T-helper 9 cell (primary cell): ENCODE data around the gene MMAA.
"Not testable (repeated sequence)": the region's sequence is repeated elsewhere in the genome, so short reads cannot be mapped to it uniquely, and the experiment has no call there.

Experiments used
- DNase-seq: peaks from one replicate; pipeline ENCODE4 v3.0.0-alpha.2; 2020

The MMAA gene

GRCh38 chr4:145635117-145635516 lies 15.9 kb downstream of the MMAA start:
- no peak for DNase-seq

- DNase-seq: no peak
Observed at GRCh38 chr4:145635630-145636029, 16.4 kb downstream of the MMAA start.

DNA sequence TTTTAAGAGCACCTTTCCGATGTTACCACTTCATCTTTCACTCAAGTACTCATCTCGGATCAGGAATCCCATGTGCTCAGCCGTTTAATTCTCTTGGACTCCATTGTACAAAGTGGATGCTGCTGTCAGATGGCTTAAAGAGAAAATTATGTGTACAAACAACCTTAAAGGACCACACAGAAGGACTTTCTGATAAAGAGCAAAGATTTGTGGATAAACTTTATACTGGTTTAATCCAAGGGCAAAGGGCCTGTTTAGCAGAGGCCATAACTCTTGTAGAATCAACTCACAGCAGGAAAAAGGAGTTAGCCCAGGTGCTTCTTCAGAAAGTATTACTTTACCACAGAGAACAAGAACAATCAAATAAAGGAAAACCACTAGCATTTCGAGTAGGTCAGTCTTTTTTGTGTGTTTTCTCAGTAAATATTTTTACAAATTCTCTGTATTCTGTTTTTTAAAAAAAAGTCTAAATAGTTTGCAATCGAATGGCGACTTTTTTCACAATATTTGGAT lies 20.1 kb downstream of the MMAA start:
- DNase-seq: no peak

GRCh38 chr4:145640236-145640635 lies 21.1 kb downstream of the MMAA start:
- DNase-seq: not testable (repeated sequence)

- no peak for DNase-seq
Observed at GRCh38 chr4:145643295-145643694, 24.1 kb downstream of the MMAA start.

DNA sequence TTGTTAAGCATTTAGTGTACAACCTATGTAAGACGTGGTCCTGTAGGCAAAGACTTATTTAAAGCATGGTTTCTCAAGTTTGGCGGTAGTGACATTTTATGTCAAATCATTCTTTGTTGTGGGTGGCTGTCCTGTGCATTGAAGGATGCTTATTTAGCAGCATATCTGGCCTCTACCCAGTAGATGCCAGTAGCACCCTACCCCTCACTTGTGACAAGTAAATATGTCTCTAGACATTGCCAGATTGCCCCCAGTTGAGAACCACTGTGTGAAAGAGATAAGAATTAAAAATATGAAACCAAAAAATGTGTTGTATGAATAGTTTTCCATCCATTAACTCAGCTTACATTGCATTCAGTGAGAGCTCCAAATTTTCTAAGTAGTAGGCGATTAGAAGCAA lies 25.5 kb downstream of the MMAA start:
- DNase-seq: no peak

GRCh38 chr4:145656156-145656555 lies 37.0 kb downstream of the MMAA start:
- DNase-seq: no peak

DNA sequence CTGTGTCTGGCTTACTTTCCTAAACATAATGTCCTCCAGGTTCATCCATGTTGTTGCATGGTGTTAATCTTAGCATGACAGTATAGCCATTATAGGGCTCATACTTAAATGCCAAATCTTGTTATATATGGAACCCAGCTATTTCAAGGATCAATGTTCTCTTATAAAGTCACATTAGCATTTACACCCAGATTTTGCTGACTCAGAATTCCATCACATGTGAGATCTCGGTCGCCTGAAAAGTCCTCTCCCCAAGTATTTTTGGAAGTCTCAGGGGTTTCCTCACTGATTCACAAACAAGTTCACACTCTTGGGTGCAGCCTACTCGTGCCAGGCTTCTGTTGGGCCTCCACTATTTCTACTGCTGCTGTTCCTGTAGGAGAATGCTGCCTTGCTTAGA lies 40.9 kb downstream of the MMAA start:
- DNase-seq: no peak

DNA sequence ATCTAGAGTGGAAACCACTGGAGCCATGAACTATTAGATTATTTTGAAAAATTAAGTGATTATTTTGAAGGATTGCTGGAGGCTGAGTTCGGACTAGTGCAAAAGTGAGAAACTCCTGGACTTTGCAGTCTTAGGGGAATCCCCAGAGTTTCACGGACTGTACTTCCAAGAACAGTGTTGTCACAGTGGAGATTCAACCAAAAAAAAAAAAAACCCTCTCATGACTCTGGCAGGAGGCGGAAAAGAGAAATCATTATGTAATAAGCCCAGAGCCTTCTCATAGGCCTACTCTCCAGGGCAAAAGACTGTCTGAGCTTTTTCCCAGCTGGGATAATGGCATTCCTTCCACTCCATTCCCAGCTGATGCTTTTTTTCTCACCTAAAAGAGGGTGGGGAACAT lies 44.0 kb downstream of the MMAA start:
- no peak for DNase-seq

DNA sequence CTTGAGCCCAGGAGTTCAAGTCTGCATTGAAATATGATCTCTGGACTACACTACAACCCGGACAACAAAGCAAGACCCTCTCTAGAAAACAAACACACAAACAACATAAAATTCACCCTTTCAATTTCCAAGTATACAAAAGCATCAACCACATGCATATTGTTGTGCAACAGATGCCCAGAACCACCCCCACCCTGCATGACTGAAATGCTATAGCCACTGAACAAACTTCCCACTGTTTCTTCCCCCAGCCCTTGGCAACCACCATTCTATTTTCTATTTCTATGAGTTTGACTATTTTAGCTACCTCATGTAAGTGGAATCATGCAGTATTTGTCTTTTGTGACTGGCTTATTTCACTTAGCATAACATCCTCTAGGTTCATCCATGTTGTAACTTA lies 46.6 kb downstream of the MMAA start:
- no peak for DNase-seq

- DNase-seq: no peak
Observed at GRCh38 chr4:145670422-145670821, 51.2 kb downstream of the MMAA start.

DNA sequence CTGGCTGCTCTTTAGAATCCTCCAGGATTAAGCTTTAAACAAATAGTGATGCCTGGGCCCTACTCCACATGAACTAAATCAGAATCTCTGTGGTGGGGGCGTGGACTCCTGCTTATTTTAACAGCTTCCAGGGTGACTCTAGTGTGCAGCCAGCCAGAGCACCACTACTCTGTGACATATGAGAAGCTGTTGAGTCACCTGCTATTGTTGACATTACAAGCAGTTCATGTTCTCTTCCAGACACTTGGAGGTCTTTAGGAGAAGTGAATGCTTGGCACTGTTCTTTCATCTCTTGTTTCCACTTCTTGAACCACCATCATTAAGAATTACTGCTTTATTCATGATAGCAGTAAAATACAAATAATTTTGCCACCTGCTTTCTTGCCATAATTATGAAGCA lies 60.3 kb downstream of the MMAA start:
- no peak for DNase-seq

GRCh38 chr4:145679991-145680455 lies 60.8 kb downstream of the MMAA start, which contains the start of gene C4orf51:
Gene C4orf51 (plus strand): TSS chr4:145680146. CDS start chr4:145680204, 58 bp downstream.
- DNase-seq: no peak

GRCh38 chr4:145680902-145681301 lies 61.7 kb downstream of the MMAA start:
- DNase-seq: no peak

DNA sequence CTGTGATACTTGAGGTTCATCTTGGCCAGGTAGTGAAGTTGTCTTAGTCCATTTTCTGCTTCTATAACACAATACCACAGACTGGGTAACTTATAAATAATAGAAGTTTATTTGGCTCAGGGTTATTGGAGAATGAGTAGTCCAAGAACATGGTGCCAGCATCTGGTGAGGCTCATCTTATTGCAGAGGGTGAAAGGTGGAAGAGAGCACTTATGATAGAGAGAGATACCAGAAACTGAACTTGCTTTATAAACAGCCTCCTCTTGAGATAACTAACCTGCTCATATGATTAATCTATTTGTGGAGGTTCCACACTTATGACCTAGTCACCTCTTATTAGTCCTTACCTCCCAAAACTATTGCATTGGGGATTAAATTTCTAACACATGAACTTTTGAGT lies 62.3 kb downstream of the MMAA start:
- DNase-seq: no peak

GRCh38 chr4:145681956-145682355 lies 62.8 kb downstream of the MMAA start:
- DNase-seq: no peak

- DNase-seq: no peak
Observed at GRCh38 chr4:145686991-145687390, 67.8 kb downstream of the MMAA start.

GRCh38 chr4:145690610-145691009 lies 71.4 kb downstream of the MMAA start:
- DNase-seq: no peak

- not testable (repeated sequence) for DNase-seq
Observed at GRCh38 chr4:145691416-145691815, 72.2 kb downstream of the MMAA start.

DNA sequence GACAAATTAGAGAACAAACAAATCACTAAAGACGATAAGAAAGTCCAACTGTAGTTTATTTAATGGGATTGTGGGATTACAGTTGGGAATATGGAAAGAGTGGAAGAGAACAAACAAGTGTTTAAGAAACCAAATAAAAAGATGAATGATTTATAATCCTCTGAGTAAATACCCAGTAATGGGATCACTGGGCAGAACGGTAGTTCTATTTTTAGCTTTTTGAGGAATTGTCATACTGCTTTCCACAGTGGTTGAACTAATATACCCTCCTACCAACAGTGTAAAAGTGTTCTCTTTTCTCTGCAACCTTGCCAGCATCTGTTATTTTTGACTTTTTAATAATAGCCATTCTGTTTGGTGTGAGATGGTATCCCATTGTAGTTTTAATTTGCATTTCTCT lies 75.7 kb downstream of the MMAA start:
- DNase-seq: no peak

DNA sequence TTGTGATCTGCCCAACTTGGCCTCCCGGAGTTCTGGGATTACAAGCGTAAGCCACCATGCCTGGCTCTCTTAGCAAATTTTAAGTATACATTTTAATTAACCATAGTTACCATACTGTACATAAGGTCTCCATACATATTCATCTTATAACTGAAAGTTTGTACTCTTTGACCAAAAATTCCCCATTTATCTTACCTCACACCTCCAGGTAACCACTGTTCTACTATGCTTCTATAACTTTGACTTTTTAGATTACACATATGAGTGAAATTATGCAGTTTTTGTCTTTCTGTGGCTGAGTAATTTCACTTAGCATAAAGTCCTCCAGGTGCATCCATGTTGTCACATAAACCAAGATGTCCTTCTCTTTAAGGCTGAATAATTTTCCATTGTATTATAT lies 78.1 kb downstream of the MMAA start:
- DNase-seq: no peak

GRCh38 chr4:145698507-145698906 lies 79.3 kb downstream of the MMAA start:
- no peak for DNase-seq

- DNase-seq: no peak
Observed at GRCh38 chr4:145703850-145704497, 84.8 kb downstream of the MMAA start.

DNA sequence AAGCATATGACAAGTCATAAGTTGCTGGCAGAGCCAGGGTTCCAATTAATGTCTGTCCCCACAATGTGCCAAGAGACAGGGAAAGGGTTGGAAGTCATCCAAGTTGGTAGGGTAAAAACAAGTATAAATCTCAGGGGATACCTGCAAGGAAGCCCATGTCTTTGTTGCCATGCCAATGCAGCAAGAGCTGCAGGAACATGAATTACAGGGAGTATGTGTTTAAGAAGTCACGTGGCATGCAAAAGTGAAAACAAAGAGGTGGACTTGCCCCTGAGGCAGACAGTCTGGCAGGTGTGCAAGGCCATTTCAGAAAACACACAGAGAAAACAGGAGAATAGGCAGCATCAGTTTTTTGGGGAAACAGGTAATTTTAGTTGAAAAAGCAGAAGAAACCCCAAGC lies 90.2 kb downstream of the MMAA start:
- no peak for DNase-seq
